Measurements from ENCODE around the gene ATM. TPM values are rescaled to one million over a fixed set of nuclear protein-coding genes. Genes with fewer than 3 reads are reported as not detected.

ATM gene
- total and polyA plus RNA-seq, 2 donors (not counting 1 experiment from before 2014, with no cell fraction given) = 37.5 to 123 TPM

DNA sequence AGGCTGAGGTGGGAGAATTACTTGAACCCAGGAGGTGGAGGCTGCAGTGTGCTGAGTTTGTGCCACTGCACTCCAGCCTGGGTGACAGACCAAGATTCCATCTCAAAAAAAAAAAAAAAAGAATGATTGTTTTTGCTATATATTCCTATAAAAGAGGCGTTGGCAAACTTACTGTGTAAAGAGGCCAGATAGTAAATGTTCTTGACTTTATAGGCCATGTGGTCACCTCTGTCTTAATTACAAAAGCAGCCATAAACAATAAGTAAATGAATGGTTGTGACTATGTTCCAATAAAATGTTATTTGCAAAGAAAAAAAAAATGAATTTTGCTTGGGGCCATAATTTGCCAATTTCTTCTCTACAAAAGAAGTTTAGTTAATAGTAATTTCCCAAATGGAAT lies 12.3 kb downstream of the ATM start:
- Histone ChIP-seq H3K9ac (ENCODE audit: insufficient read depth, low read length) (no peak overlapping the region), H3K36me3 (ENCODE audit: control insufficient read depth, insufficient read depth, low read length) (no peaks in the 10 kb centered on the region), H3K4me1 (ENCODE audit: control insufficient read depth, extremely low read depth, insufficient read depth, low read length) (no peaks in the 10 kb centered on the region), H3K4me3 (replicated peaks in 1 of 4; ENCODE audit: control extremely low read depth in 1 of 4, insufficient read depth in 1 of 4, low read depth in 3 of 4, low read length in 4 of 4) (no peak overlapping the region), H3K9me3 (ENCODE audit: control insufficient read depth, insufficient read depth, low read depth, low read length) (no peaks in the 10 kb centered on the region), H2AFZ (ENCODE audit: low read length) (no peak overlapping the region), H3K27me3 (ENCODE audit: control insufficient read depth, insufficient read depth, low read length) (no peaks in the 10 kb centered on the region), H4K20me1 (ENCODE audit: control insufficient read depth, extremely low read depth, insufficient read depth, low read length) (no peaks in the 10 kb centered on the region), H3K4me2 (ENCODE audit: extremely low read depth, insufficient read depth, low read length) (no peak overlapping the region), H3K79me2 (ENCODE audit: control insufficient read depth, insufficient read depth, low read length) (no peaks in the 10 kb centered on the region), H3K27ac (ENCODE audit: insufficient read depth, low read length) (no peak overlapping the region)
- no peak for DNase-seq (ENCODE audit: low read depth in 2 of 2)
- TF ChIP-seq, protein P1, sequence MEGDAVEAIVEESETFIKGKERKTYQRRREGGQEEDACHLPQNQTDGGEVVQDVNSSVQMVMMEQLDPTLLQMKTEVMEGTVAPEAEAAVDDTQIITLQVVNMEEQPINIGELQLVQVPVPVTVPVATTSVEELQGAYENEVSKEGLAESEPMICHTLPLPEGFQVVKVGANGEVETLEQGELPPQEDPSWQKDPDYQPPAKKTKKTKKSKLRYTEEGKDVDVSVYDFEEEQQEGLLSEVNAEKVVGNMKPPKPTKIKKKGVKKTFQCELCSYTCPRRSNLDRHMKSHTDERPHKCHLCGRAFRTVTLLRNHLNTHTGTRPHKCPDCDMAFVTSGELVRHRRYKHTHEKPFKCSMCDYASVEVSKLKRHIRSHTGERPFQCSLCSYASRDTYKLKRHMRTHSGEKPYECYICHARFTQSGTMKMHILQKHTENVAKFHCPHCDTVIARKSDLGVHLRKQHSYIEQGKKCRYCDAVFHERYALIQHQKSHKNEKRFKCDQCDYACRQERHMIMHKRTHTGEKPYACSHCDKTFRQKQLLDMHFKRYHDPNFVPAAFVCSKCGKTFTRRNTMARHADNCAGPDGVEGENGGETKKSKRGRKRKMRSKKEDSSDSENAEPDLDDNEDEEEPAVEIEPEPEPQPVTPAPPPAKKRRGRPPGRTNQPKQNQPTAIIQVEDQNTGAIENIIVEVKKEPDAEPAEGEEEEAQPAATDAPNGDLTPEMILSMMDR (conservative IDR thresholded peaks at IDR 0.05 in 1 of 2, IDR thresholded peaks at IDR 0.05 in 1 of 2; ENCODE audit: low read depth in 1 of 2, low read length in 2 of 2) = no peak
- TF ChIP-seq EZH2 (IDR thresholded peaks at IDR 0.05; ENCODE audit: low read length, missing control alignments) = no peak

DNA sequence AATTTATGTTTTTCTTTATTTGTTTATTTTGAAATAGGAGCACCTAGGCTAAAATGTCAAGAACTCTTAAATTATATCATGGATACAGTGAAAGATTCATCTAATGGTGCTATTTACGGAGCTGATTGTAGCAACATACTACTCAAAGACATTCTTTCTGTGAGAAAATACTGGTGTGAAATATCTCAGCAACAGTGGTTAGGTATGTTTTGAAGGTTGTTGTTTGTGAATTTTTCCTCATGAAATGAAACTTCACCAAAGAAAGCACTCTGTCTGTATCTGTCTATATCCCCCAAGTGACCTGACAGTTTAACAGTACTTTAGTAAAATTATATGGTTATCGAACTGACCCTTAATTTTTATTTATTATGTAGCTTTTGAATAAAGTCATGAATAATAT lies 12.8 kb downstream of the ATM start:
- no peak overlapping the region for H3K27ac ChIP-seq (ENCODE audit: insufficient read depth, low read length)
- no peaks in the 10 kb centered on the region for H3K36me3 ChIP-seq (ENCODE audit: control insufficient read depth, insufficient read depth, low read length)
- no peak for TF ChIP-seq EZH2 (IDR thresholded peaks at IDR 0.05; ENCODE audit: low read length, missing control alignments)
- TF ChIP-seq, protein P1 (conservative IDR thresholded peaks at IDR 0.05 in 1 of 2, IDR thresholded peaks at IDR 0.05 in 1 of 2; ENCODE audit: low read depth in 1 of 2, low read length in 2 of 2) = no peak
- H4K20me1 ChIP-seq (ENCODE audit: control insufficient read depth, extremely low read depth, insufficient read depth, low read length) = no peaks in the 10 kb centered on the region
- no peak overlapping the region for H3K9ac ChIP-seq (ENCODE audit: insufficient read depth, low read length)
- no peaks in the 10 kb centered on the region for H3K27me3 ChIP-seq (ENCODE audit: control insufficient read depth, insufficient read depth, low read length)
- H3K4me2 ChIP-seq (ENCODE audit: extremely low read depth, insufficient read depth, low read length) = no peak overlapping the region
- H3K4me1 ChIP-seq (ENCODE audit: control insufficient read depth, extremely low read depth, insufficient read depth, low read length) = no peaks in the 10 kb centered on the region
- H3K79me2 ChIP-seq (ENCODE audit: control insufficient read depth, insufficient read depth, low read length) = no peaks in the 10 kb centered on the region
- no peaks in the 10 kb centered on the region for H3K9me3 ChIP-seq (ENCODE audit: control insufficient read depth, insufficient read depth, low read depth, low read length)
- DNase-seq (ENCODE audit: low read depth in 2 of 2) = no peak
- no peak overlapping the region for H3K4me3 ChIP-seq (replicated peaks in 1 of 4; ENCODE audit: control extremely low read depth in 1 of 4, insufficient read depth in 1 of 4, low read depth in 3 of 4, low read length in 4 of 4)
- H2AFZ ChIP-seq (ENCODE audit: low read length) = no peak overlapping the region

DNA sequence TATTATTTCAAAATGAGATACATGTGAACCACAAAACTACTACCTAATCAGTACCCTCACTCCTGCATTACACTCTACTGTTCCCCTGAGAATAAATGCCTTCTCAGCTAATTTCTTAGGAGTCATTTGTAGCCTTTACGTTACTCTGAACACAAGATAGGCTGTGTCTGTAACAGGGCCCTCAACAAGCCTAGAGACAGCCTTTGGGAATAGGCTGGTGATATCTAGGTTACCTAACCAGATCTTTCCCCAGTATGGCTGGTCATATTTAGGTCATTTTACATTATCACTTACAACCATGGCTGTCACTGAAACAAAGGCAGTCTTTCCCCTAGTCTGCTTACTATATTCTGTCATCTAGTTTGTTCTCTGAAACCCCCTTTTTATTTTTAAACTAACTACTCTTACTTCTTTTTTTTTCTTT lies 14.2 kb downstream of the ATM start:
- no peak overlapping the region for H2AFZ ChIP-seq (ENCODE audit: low read length)
- no peak for TF ChIP-seq EZH2 (IDR thresholded peaks at IDR 0.05; ENCODE audit: low read length, missing control alignments)
- TF ChIP-seq, protein P1 (conservative IDR thresholded peaks at IDR 0.05 in 1 of 2, IDR thresholded peaks at IDR 0.05 in 1 of 2; ENCODE audit: low read depth in 1 of 2, low read length in 2 of 2) = no peak

More for the DNA sequence above, 14.2 kb downstream of the ATM start:
- no peak overlapping the region for H3K4me2 ChIP-seq (ENCODE audit: extremely low read depth, insufficient read depth, low read length)
- no peaks in the 10 kb centered on the region for H3K9me3 ChIP-seq (ENCODE audit: control insufficient read depth, insufficient read depth, low read depth, low read length)
- no peak overlapping the region for H3K27ac ChIP-seq (ENCODE audit: insufficient read depth, low read length)
- H3K9ac ChIP-seq (ENCODE audit: insufficient read depth, low read length) = no peak overlapping the region
- no peaks in the 10 kb centered on the region for H3K36me3 ChIP-seq (ENCODE audit: control insufficient read depth, insufficient read depth, low read length)
- H3K79me2 ChIP-seq (ENCODE audit: control insufficient read depth, insufficient read depth, low read length) = no peaks in the 10 kb centered on the region
- no peaks in the 10 kb centered on the region for H3K4me1 ChIP-seq (ENCODE audit: control insufficient read depth, extremely low read depth, insufficient read depth, low read length)
- no peaks in the 10 kb centered on the region for H3K27me3 ChIP-seq (ENCODE audit: control insufficient read depth, insufficient read depth, low read length)
- no peak overlapping the region for H3K4me3 ChIP-seq (replicated peaks in 1 of 4; ENCODE audit: control extremely low read depth in 1 of 4, insufficient read depth in 1 of 4, low read depth in 3 of 4, low read length in 4 of 4)
- DNase-seq (ENCODE audit: low read depth in 2 of 2) = no peak
- H4K20me1 ChIP-seq (ENCODE audit: control insufficient read depth, extremely low read depth, insufficient read depth, low read length) = no peaks in the 10 kb centered on the region
